ENCODE measurements around the gene FERMT1. TPM values are rescaled to one million over a fixed set of nuclear protein-coding genes. Genes with fewer than 3 reads are reported as not detected.
A peak's percentile ranks its signal among the peaks of the same experiment; 100 is the strongest.

The FERMT1 gene
- total RNA-seq, 1 experiment from 2014 or later, result 1.3 TPM

- H3K27ac ChIP-seq (ENCODE audit: low read depth, low read length, poor library complexity, severe bottlenecking), result no peak overlapping the region
- DNase-seq (ENCODE audit: low spot score), result no peak
- no peak overlapping the region for H3K4me3 ChIP-seq (ENCODE audit: low read depth, low read length, poor library complexity, severe bottlenecking)
- intact Hi-C loops (cut with micrococcal nuclease; ENCODE audit: unreplicated experiment), result no loop called here
- no peaks in the 10 kb centered on the region for H3K9me3 ChIP-seq (ENCODE audit: low read depth, low read length, poor library complexity, severe bottlenecking)
- ChIA-PET CTCF (no interaction called here), POLR2A (ENCODE audit: low non-redundant PET) (no interaction called here)
- TF ChIP-seq CTCF (conservative IDR thresholded peaks at IDR 0.05; ENCODE audit: low read depth, low read length) (no peak), EZH2 (IDR thresholded peaks at IDR 0.05; ENCODE audit: borderline replicate concordance, low read depth, low read length, poor library complexity, severe bottlenecking) (no peak)
- peaks cover 11% of the 10 kb centered on the region for H3K4me1 ChIP-seq (ENCODE audit: insufficient read depth, low read length, poor library complexity, severe bottlenecking)
- peaks cover 13% of the 10 kb centered on the region for H3K27me3 ChIP-seq (replicated peaks; ENCODE audit: insufficient read depth, low read depth, low read length, poor library complexity)
- H3K36me3 ChIP-seq (ENCODE audit: insufficient read depth, low read length, poor library complexity, severe bottlenecking), result no peaks in the 10 kb centered on the region
- no TSS peak for BruUV-seq (replicated peaks)
These were observed 1.3 kb downstream of the FERMT1 start for GRCh38 chr20:6121504-6121903.

GRCh38 chr20:6120491-6120988 is 2.3 kb downstream of the FERMT1 start:
- intact Hi-C loops (cut with micrococcal nuclease; ENCODE audit: unreplicated experiment), result no loop called here
- Histone ChIP-seq H3K9me3 (ENCODE audit: low read depth, low read length, poor library complexity, severe bottlenecking) (no peaks in the 10 kb centered on the region), H3K27ac (ENCODE audit: low read depth, low read length, poor library complexity, severe bottlenecking) (no peak overlapping the region), H3K4me3 (ENCODE audit: low read depth, low read length, poor library complexity, severe bottlenecking) (no peak overlapping the region), H3K4me1 (ENCODE audit: insufficient read depth, low read length, poor library complexity, severe bottlenecking) (peaks cover 11% of the 10 kb centered on the region), H3K27me3 (replicated peaks; ENCODE audit: insufficient read depth, low read depth, low read length, poor library complexity) (peaks cover 11% of the 10 kb centered on the region), H3K36me3 (ENCODE audit: insufficient read depth, low read length, poor library complexity, severe bottlenecking) (no peaks in the 10 kb centered on the region)
- TF ChIP-seq EZH2 (IDR thresholded peaks at IDR 0.05; ENCODE audit: borderline replicate concordance, low read depth, low read length, poor library complexity, severe bottlenecking) (no peak), CTCF (conservative IDR thresholded peaks at IDR 0.05; ENCODE audit: low read depth, low read length) (no peak)
- BruUV-seq (replicated peaks), result no TSS peak
- DNase-seq (ENCODE audit: low spot score), result peak; percentile 86
- ChIA-PET CTCF (no interaction called here), POLR2A (ENCODE audit: low non-redundant PET) (no interaction called here)

GRCh38 chr20:6116758-6117157 is 6.1 kb downstream of the FERMT1 start:
- intact Hi-C loops (cut with micrococcal nuclease; ENCODE audit: unreplicated experiment), result no loop called here
- Histone ChIP-seq H3K36me3 (ENCODE audit: insufficient read depth, low read length, poor library complexity, severe bottlenecking) (no peaks in the 10 kb centered on the region), H3K27ac (ENCODE audit: low read depth, low read length, poor library complexity, severe bottlenecking) (no peak overlapping the region), H3K4me1 (ENCODE audit: insufficient read depth, low read length, poor library complexity, severe bottlenecking) (peaks cover 7% of the 10 kb centered on the region), H3K4me3 (ENCODE audit: low read depth, low read length, poor library complexity, severe bottlenecking) (no peak overlapping the region), H3K27me3 (replicated peaks; ENCODE audit: insufficient read depth, low read depth, low read length, poor library complexity) (peaks cover 2% of the 10 kb centered on the region), H3K9me3 (ENCODE audit: low read depth, low read length, poor library complexity, severe bottlenecking) (peaks cover 7% of the 10 kb centered on the region)
- no TSS peak for BruUV-seq (replicated peaks)
- TF ChIP-seq CTCF (conservative IDR thresholded peaks at IDR 0.05; ENCODE audit: low read depth, low read length), result no peak
- TF ChIP-seq EZH2 (IDR thresholded peaks at IDR 0.05; ENCODE audit: borderline replicate concordance, low read depth, low read length, poor library complexity, severe bottlenecking), result no peak
- ChIA-PET POLR2A (ENCODE audit: low non-redundant PET) (no interaction called here), CTCF (no interaction called here)
- no peak for DNase-seq (ENCODE audit: low spot score)

Data from A673 (cell line).